ENCODE results near the gene PLA2G2C. TPM values are rescaled to one million over a fixed set of nuclear protein-coding genes. Genes with fewer than 3 reads are reported as not detected.

Gene PLA2G2C
- total RNA-seq, 3 donors from 2014 or later (not counting 1 experiment from before 2014, with no cell fraction given), result not detected

DNA sequence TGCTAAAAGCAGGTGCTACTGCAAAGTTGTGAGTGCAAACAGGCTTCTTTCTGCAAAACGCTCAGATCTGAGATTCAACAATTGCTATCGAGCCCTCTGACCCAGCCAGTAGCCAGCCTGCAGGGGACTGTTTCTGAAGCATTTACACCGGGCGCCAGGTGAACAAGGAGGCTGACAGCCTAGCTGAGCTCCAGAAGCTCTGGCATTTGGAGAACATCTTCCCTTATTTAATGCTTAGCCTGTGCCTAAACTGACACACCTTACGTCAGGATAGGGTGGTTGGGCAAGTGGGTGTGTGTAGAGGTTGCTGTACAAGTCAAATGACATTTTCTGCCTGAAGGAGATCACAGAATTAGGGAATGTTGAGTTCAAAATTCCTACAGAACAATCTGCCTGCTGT, 15.8 kb upstream of the PLA2G2C start:
- 90% methylated on average over 4 of the region's 5 CpGs for WGBS (ENCODE audit: insufficient coverage)
- Mint-ChIP-seq H3K27ac (no peak overlapping the region), H3K27me3 (ENCODE audit: low read depth in 2 of 2) (peaks cover 12 to 27% of the 10 kb centered on the region in 2 donors), H3K4me3 (no peak overlapping the region), H3K9me3 (no peaks in the 10 kb centered on the region), H3K4me1 (no peaks in the 10 kb centered on the region), H3K36me3 (no peaks in the 10 kb centered on the region)
- no peak overlapping the region for H3K4me3 ChIP-seq (ENCODE audit: low read length)
- intact Hi-C loops (cut with micrococcal nuclease), result no loop called here
- no peak for DNase-seq
- H3K36me3 ChIP-seq (ENCODE audit: control insufficient read depth, insufficient read depth, low read length), result no peaks in the 10 kb centered on the region
- H3K27ac ChIP-seq (ENCODE audit: low read length), result no peak overlapping the region
- ATAC-seq, result no peak
- TF ChIP-seq CTCF (IDR thresholded peaks at IDR 0.05), result no peak
- H3K4me1 ChIP-seq (ENCODE audit: control insufficient read depth, insufficient read depth, low read length), result no peaks in the 10 kb centered on the region
- no peaks in the 10 kb centered on the region for H3K27me3 ChIP-seq (ENCODE audit: control insufficient read depth, insufficient read depth, low read length)
- no peaks in the 10 kb centered on the region for H3K9me3 ChIP-seq (ENCODE audit: control insufficient read depth, insufficient read depth, low read length)

- no peaks in the 10 kb centered on the region for H3K4me1 Mint-ChIP-seq
- no peak overlapping the region for H3K4me3 ChIP-seq (ENCODE audit: low read length)
- DNase-seq, result no peak
- WGBS (ENCODE audit: insufficient coverage), result 60% methylated on average over 2 of the region's 2 CpGs
- H3K4me1 ChIP-seq (ENCODE audit: control insufficient read depth, insufficient read depth, low read length), result no peaks in the 10 kb centered on the region
- no peaks in the 10 kb centered on the region for H3K9me3 ChIP-seq (ENCODE audit: control insufficient read depth, insufficient read depth, low read length)
- H3K27me3 Mint-ChIP-seq (ENCODE audit: low read depth in 2 of 2), result peaks cover 15 to 27% of the 10 kb centered on the region in 2 donors
- intact Hi-C loops (cut with micrococcal nuclease), result no loop called here
- H3K36me3 ChIP-seq (ENCODE audit: control insufficient read depth, insufficient read depth, low read length), result no peaks in the 10 kb centered on the region
- no peaks in the 10 kb centered on the region for H3K36me3 Mint-ChIP-seq
- no peak overlapping the region for H3K27ac ChIP-seq (ENCODE audit: low read length)
- no peak for ATAC-seq
- H3K27ac Mint-ChIP-seq, result no peak overlapping the region
- H3K27me3 ChIP-seq (ENCODE audit: control insufficient read depth, insufficient read depth, low read length), result no peaks in the 10 kb centered on the region
- no peak for TF ChIP-seq CTCF (IDR thresholded peaks at IDR 0.05)
- no peak overlapping the region for H3K4me3 Mint-ChIP-seq
- no peaks in the 10 kb centered on the region for H3K9me3 Mint-ChIP-seq
Measured at GRCh38 chr1:20200966-20201365, 14.6 kb upstream of the PLA2G2C start.

- Histone ChIP-seq H3K4me3 (ENCODE audit: low read length) (no peak overlapping the region), H3K27me3 (ENCODE audit: control insufficient read depth, insufficient read depth, low read length) (no peaks in the 10 kb centered on the region), H3K36me3 (ENCODE audit: control insufficient read depth, insufficient read depth, low read length) (no peaks in the 10 kb centered on the region), H3K9me3 (ENCODE audit: control insufficient read depth, insufficient read depth, low read length) (no peaks in the 10 kb centered on the region), H3K27ac (ENCODE audit: low read length) (no peak overlapping the region), H3K4me1 (ENCODE audit: control insufficient read depth, insufficient read depth, low read length) (peaks cover 4% of the 10 kb centered on the region)
- Mint-ChIP-seq H3K27ac (no peak overlapping the region), H3K4me3 (no peak overlapping the region), H3K9me3 (no peaks in the 10 kb centered on the region), H3K36me3 (no peaks in the 10 kb centered on the region), H3K27me3 (ENCODE audit: low read depth in 2 of 2) (peaks cover 18 to 27% of the 10 kb centered on the region in 2 donors), H3K4me1 (no peaks in the 10 kb centered on the region)
- 51% methylated on average over 2 of the region's 2 CpGs for WGBS (ENCODE audit: insufficient coverage)
- intact Hi-C loops (cut with micrococcal nuclease), result no loop called here
- ATAC-seq (no peak), DNase-seq (no peak)
- no peak for TF ChIP-seq CTCF (IDR thresholded peaks at IDR 0.05)
Measured at GRCh38 chr1:20199840-20200239, 13.5 kb upstream of the PLA2G2C start.

DNA sequence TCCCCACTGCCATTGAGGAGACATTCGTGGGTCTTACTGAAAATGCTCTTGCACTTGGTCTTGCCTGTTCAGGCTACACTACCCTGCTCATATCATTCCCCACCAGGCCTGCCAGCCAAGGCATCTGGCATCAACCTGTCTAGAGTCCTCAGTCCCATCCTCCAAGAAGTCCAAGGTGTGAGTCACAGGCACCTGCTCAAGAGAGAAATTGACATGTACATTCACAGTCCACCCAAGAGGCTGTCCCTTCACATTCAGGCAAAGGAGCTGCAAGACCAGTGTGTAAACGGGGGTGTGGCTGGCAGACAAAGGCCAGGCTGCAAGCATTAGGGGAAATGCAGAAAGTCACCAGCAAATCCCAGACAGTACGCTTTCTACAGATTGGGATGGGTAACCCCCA, 13.1 kb upstream of the PLA2G2C start:
- Mint-ChIP-seq H3K4me1 (no peaks in the 10 kb centered on the region), H3K27ac (no peak overlapping the region), H3K9me3 (no peaks in the 10 kb centered on the region), H3K27me3 (ENCODE audit: low read depth in 2 of 2) (peaks cover 18 to 27% of the 10 kb centered on the region in 2 donors), H3K36me3 (no peaks in the 10 kb centered on the region), H3K4me3 (no peak overlapping the region)
- 65% methylated on average over 3 of the region's 3 CpGs for WGBS (ENCODE audit: insufficient coverage)
- H3K9me3 ChIP-seq (ENCODE audit: control insufficient read depth, insufficient read depth, low read length), result no peaks in the 10 kb centered on the region
- H3K4me1 ChIP-seq (ENCODE audit: control insufficient read depth, insufficient read depth, low read length), result peaks cover 6% of the 10 kb centered on the region
- no peak overlapping the region for H3K27ac ChIP-seq (ENCODE audit: low read length)
- DNase-seq (no peak), ATAC-seq (no peak)
- no peaks in the 10 kb centered on the region for H3K27me3 ChIP-seq (ENCODE audit: control insufficient read depth, insufficient read depth, low read length)
- H3K4me3 ChIP-seq (ENCODE audit: low read length), result no peak overlapping the region
- intact Hi-C loops (cut with micrococcal nuclease), result no loop called here
- no peak for TF ChIP-seq CTCF (IDR thresholded peaks at IDR 0.05)
- H3K36me3 ChIP-seq (ENCODE audit: control insufficient read depth, insufficient read depth, low read length), result no peaks in the 10 kb centered on the region

Data from natural killer cell (primary cell).